IMR-90 (cell line): ENCODE data around the gene POLE4. TPM values are rescaled to one million over a fixed set of nuclear protein-coding genes. Genes with fewer than 3 reads are reported as not detected.

ENCODE experiments used
- ATAC-seq: fragments of 200-7000 bp; cut with Tn5 transposase; 2 replicates; pipeline ENCODE4 v1.9.1; 2020; ENCODE audit warnings: low read depth, mild to moderate bottlenecking, moderate library complexity
- BruUV-seq: library from RNA; stranded (reverse); fragments of 400-500 nt; replicated peaks from 2 replicates; lab custom pipeline; 2021; lab: Mats Ljungman, UMichigan
- CTCF ChIA-PET: fragments of 300-600 bp; formaldehyde crosslinking; extraction: SDS; loops from one replicate; lab custom pipeline; 2021; ENCODE audit warnings: antibody characterized with exemption; lab: Yijun Ruan, JAX
- POLR2A ChIA-PET: fragments of 300-600 bp; sonication (Branson Sonifier 250); formaldehyde crosslinking; loops from one replicate; lab custom pipeline; 2022; ENCODE audit warnings: antibody characterized with exemption; ENCODE audit not compliant: unreplicated experiment; lab: Charles Lee
- DNase-seq: peaks from one replicate; pipeline ENCODE4 v3.0.0; 2013
- H2AFZ ChIP-seq: replicated peaks from 2 replicates; pipeline ENCODE3; 2013; ENCODE audit warnings: low read length, mild to moderate bottlenecking; ENCODE audit not compliant: poor library complexity
- H2AK5ac ChIP-seq: 2 replicates; pipeline ENCODE4 v1.6.1; 2013; ENCODE audit warnings: low read depth, low read length, inconsistent platforms
- H2AK9ac ChIP-seq: replicated peaks from 2 replicates; pipeline ENCODE3; 2013; ENCODE audit warnings: mild to moderate bottlenecking, low read depth, low read length, moderate library complexity; ENCODE audit not compliant: poor library complexity
- H2BK120ac ChIP-seq: 2 replicates; pipeline ENCODE4 v1.6.1; 2013; ENCODE audit warnings: low read depth, low read length, inconsistent platforms
- H2BK15ac ChIP-seq: 3 replicates; pipeline ENCODE4 v1.6.1; 2013; ENCODE audit warnings: low read depth, low read length, inconsistent platforms
- H2BK20ac ChIP-seq: 2 replicates; pipeline ENCODE4 v1.6.1; 2013; ENCODE audit warnings: low read depth, mild to moderate bottlenecking, inconsistent platforms, low read length, moderate library complexity
- H2BK5ac ChIP-seq: 2 replicates; pipeline ENCODE4 v1.6.1; 2013; ENCODE audit warnings: mild to moderate bottlenecking, low read depth, low read length, inconsistent platforms; ENCODE audit not compliant: poor library complexity, severe bottlenecking
- H3K14ac ChIP-seq: replicated peaks from 2 replicates; pipeline ENCODE4 v1.6.1; 2013; ENCODE audit warnings: low read depth, low read length, inconsistent platforms
- H3K18ac ChIP-seq: 2 replicates; pipeline ENCODE4 v1.6.1; 2013; ENCODE audit warnings: low read depth, low read length, control low read depth
- H3K23ac ChIP-seq: 2 replicates; pipeline ENCODE4 v1.6.1; 2013; ENCODE audit warnings: low read depth, low read length, inconsistent platforms
- H3K27ac ChIP-seq: 2 replicates; pipeline ENCODE4 v1.5.1; 2013; ENCODE audit warnings: mild to moderate bottlenecking, control low read depth, low read length; ENCODE audit not compliant: insufficient read depth
- H3K27me3 ChIP-seq: 2 replicates; pipeline ENCODE4 v1.6.1; 2013; ENCODE audit warnings: low read length; ENCODE audit not compliant: control insufficient read depth, insufficient read depth
- H3K36me3 ChIP-seq: 2 replicates; pipeline ENCODE4 v1.6.1; 2013; ENCODE audit warnings: low read length, mixed read lengths; ENCODE audit not compliant: control insufficient read depth, insufficient read depth
- H3K4ac ChIP-seq: 2 replicates; pipeline ENCODE4 v1.6.1; 2013; ENCODE audit warnings: low read depth, low read length, inconsistent platforms
- H3K4me1 ChIP-seq: 2 replicates; pipeline ENCODE4 v1.6.1; 2013; ENCODE audit warnings: low read length, mixed read lengths; ENCODE audit not compliant: control insufficient read depth, insufficient read depth
- H3K4me2 ChIP-seq: 2 replicates; pipeline ENCODE4 v1.6.1; 2013; ENCODE audit warnings: low read depth, mild to moderate bottlenecking, control low read depth, low read length, moderate library complexity
- H3K4me3 ChIP-seq: 2 replicates; pipeline ENCODE4 v1.5.1; 2013; ENCODE audit warnings: low read depth, mild to moderate bottlenecking, control low read depth, low read length, moderate library complexity; ENCODE audit not compliant: insufficient read depth
- H3K56ac ChIP-seq: 2 replicates; pipeline ENCODE4 v1.6.1; 2013; ENCODE audit warnings: low read length, inconsistent platforms; ENCODE audit not compliant: insufficient read depth; ENCODE audit errors: extremely low read depth
- H3K79me1 ChIP-seq, 2 experiments: 2 replicates each; pipeline ENCODE4 v1.6.1; 2013; ENCODE audit warnings: low read length in 2 of 2, inconsistent platforms in 1 of 2, low read depth in 1 of 2
- H3K9ac ChIP-seq: 2 replicates; pipeline ENCODE4 v1.6.1; 2013; ENCODE audit warnings: low read depth, low read length, control low read depth
- H3K9me1 ChIP-seq: 2 replicates; pipeline ENCODE4 v1.6.1; 2013; ENCODE audit warnings: low read length, inconsistent platforms; ENCODE audit not compliant: insufficient read depth
- H3K9me3 ChIP-seq: 2 replicates; pipeline ENCODE4 v1.6.1; 2013; ENCODE audit warnings: low read length; ENCODE audit not compliant: control insufficient read depth, insufficient read depth
- H4K20me1 ChIP-seq: 2 replicates; pipeline ENCODE4 v1.6.1; 2013; ENCODE audit warnings: low read length, inconsistent platforms; ENCODE audit not compliant: insufficient read depth
- H4K5ac ChIP-seq: 2 replicates; pipeline ENCODE4 v1.6.1; 2013; ENCODE audit warnings: mild to moderate bottlenecking, low read depth, low read length, control low read depth
- H4K8ac ChIP-seq, 2 experiments: 2 replicates each; pipeline ENCODE4 v1.6.1; 2013; ENCODE audit warnings: low read depth in 2 of 2, low read length in 2 of 2, control low read depth in 1 of 2, inconsistent platforms in 1 of 2
- H4K91ac ChIP-seq: 2 replicates; pipeline ENCODE4 v1.6.1; 2013; ENCODE audit warnings: low read depth, low read length, inconsistent platforms; ENCODE audit not compliant: insufficient read depth
- CEBPB ChIP-seq: IDR thresholded peaks from 2 replicates; pipeline ENCODE4 v1.6.1; 2012; ENCODE audit warnings: low read depth, low read length, improper control_type of control experiment
- MAFK ChIP-seq: IDR thresholded peaks from 2 replicates; pipeline ENCODE4 v1.6.1; 2012; ENCODE audit warnings: low read depth, low read length, improper control_type of control experiment
- MAZ ChIP-seq: IDR thresholded peaks from 2 replicates; pipeline ENCODE4 v1.6.1; 2012; ENCODE audit warnings: low read depth, mild to moderate bottlenecking, low read length, improper control_type of control experiment, moderate library complexity, borderline replicate concordance
- MXI1 ChIP-seq: IDR thresholded peaks from 2 replicates; pipeline ENCODE4 v1.6.1; 2012; ENCODE audit warnings: low read depth, mild to moderate bottlenecking, low read length, moderate library complexity, borderline replicate concordance
- POLR2A ChIP-seq: IDR thresholded peaks from 2 replicates; pipeline ENCODE4 v1.6.1; 2012; ENCODE audit warnings: mild to moderate bottlenecking, low read depth, low read length
- RAD21 ChIP-seq: IDR thresholded peaks from 2 replicates; pipeline ENCODE4 v1.6.1; 2012; ENCODE audit warnings: low read length, improper control_type of control experiment
- RCOR1 ChIP-seq: IDR thresholded peaks from 2 replicates; pipeline ENCODE4 v1.6.1; 2012; ENCODE audit warnings: mild to moderate bottlenecking, low read length, improper control_type of control experiment; ENCODE audit not compliant: insufficient replicate concordance
- SMC3 ChIP-seq: fragments of 150-350 bp; IDR thresholded peaks from 2 replicates; pipeline ENCODE4 v1.6.1; 2016; ENCODE audit warnings: low read depth, mild to moderate bottlenecking, antibody characterized with exemption, low read length, moderate library complexity
- USF2 ChIP-seq: fragments of 150-350 bp; IDR thresholded peaks from 2 replicates; pipeline ENCODE4 v1.6.1; 2017; ENCODE audit warnings: mild to moderate bottlenecking, antibody characterized with exemption, low read length, low read depth
- WGBS, 2 experiments: methylation state at CpG; one replicate each; pipeline versions ENCODE4 v1.1.5 to v1.1.7; 2013; ENCODE audit warnings: missing lambda C conversion rate in 2 of 2; ENCODE audit not compliant: insufficient read length in 1 of 2; ENCODE audit errors: extremely low coverage in 2 of 2; 5-methylcytosine and 5-hydroxymethylcytosine counted together
- dilution Hi-C: fragments of 300-500 bp; cut with HindIII; formaldehyde crosslinking; loops from one replicate; pipeline ENCODE4 v1.14.3; 2018; ENCODE audit warnings: low sequenced_read_pairs; ENCODE audit not compliant: unreplicated experiment
- in situ Hi-C: fragments of 300-500 bp; cut with MboI; formaldehyde crosslinking; loops from 3 replicates; pipeline ENCODE4 v1.14.3; 2019; ENCODE audit warnings: low sequenced_read_pairs, inconsistent platforms, mixed read lengths
- intact Hi-C: fragments of 100-400 bp; cut with micrococcal nuclease; formaldehyde crosslinking; loops from 2 replicates; pipeline ENCODE4 v1.10.0; 2022
- polyA plus RNA-seq, 3 experiments: library from polyadenylated mRNA; depleted of rRNA; stranded (reverse); fragments of >200 nt; gene quantifications; 2 replicates each; pipeline ENCODE4 v1.2.3, GENCODE V29; 2012; ENCODE audit warnings: low replicate concordance in 1 of 3
- total RNA-seq: library from RNA; depleted of rRNA; stranded (reverse); fragments of >200 nt; gene quantifications from 2 replicates; pipeline ENCODE4 v1.2.3, GENCODE V29; 2012

The POLE4 gene
- total and polyA plus RNA-seq, 2 of the 4 experiments (the other 2 are of a cell fraction): 9.0 to 23.9 TPM

DNA sequence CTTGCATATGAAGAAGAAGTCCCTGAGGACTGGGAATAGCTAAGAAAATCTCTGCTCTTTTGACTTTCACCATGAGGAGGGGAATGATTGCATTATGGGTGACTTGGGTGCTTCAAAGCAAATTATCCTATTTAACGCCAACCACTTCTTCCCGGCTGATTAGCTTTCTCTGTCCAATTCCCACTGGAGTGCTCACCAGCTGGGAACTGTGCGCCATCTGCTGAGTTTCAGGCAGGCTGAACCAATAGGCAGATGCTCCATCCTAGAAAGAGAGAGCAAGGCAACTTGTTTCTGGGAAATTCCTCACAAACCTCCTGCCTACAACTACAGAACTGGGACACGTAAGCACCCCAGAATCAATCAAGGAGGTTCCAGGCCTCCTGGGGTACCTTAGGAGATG, 49.4 kb downstream of the POLE4 start:
- H3K23ac ChIP-seq: no peak overlapping the region
- no peak overlapping the region for H3K4me2 ChIP-seq
- no peak overlapping the region for H2BK15ac ChIP-seq
- H2AK9ac ChIP-seq: no peak overlapping the region
- H4K91ac ChIP-seq: no peak overlapping the region; the same call in 1 of the 2 replicates
- H3K79me1 ChIP-seq: no peaks in the 10 kb centered on the region
- no peak overlapping the region for H4K8ac ChIP-seq
- H2BK20ac ChIP-seq: no peak overlapping the region
- H2AFZ ChIP-seq: no peak overlapping the region
- H4K20me1 ChIP-seq: no peaks in the 10 kb centered on the region
- H4K5ac ChIP-seq: no peak overlapping the region
- in situ Hi-C loops: no loop called here
- no peak overlapping the region for H2BK5ac ChIP-seq
- no peak overlapping the region for H2AK5ac ChIP-seq
- H3K14ac ChIP-seq: no peak overlapping the region
- 100% methylated on average over 1 of the region's 4 CpGs; no CpG with 5 or more reads in 1 of the 2 experiments for WGBS, 2 experiments
- no TSS peak for BruUV-seq
- no peak overlapping the region for H3K27ac ChIP-seq
- H3K9me3 ChIP-seq: peaks cover 3% of the 10 kb centered on the region; the same call in 1 of the 2 replicates
- 0 out of 2 replicates have a peak, but pooled peaks cover 5% of the 10 kb centered on the region for H3K9me1 ChIP-seq
- DNase-seq: no peak
- H3K36me3 ChIP-seq: no peaks in the 10 kb centered on the region
- H2BK120ac ChIP-seq: no peak overlapping the region
- dilution Hi-C loops: no loop called here
- no peaks in the 10 kb centered on the region for H3K27me3 ChIP-seq
- H3K4me3 ChIP-seq: no peak overlapping the region
- ATAC-seq: no peak
- H3K56ac ChIP-seq: no peak overlapping the region
- POLR2A ChIA-PET: no interaction called here
- TF ChIP-seq MXI1 (no peak), CEBPB (no peak), MAFK (no peak), USF2 (no peak), RAD21 (no peak), MAZ (no peak), POLR2A (no peak), SMC3 (no peak), RCOR1 (no peak)
- no peak overlapping the region for H3K4ac ChIP-seq
- H3K18ac ChIP-seq: no peak overlapping the region
- CTCF ChIA-PET: no interaction called here
- intact Hi-C loops: no loop called here
- peaks cover 4% of the 10 kb centered on the region; the same call in 1 of the 2 replicates for H3K4me1 ChIP-seq
- no peak overlapping the region for H3K9ac ChIP-seq
